HEK293 (cell line): Measurements from ENCODE around the gene MUC20.

ENCODE experiments used
- CTCF ChIA-PET: fragments of 350-600 bp; formaldehyde crosslinking; extraction: SDS; loops from one replicate; lab custom pipeline; 2021; ENCODE audit warnings: antibody characterized with exemption; lab: Yijun Ruan, JAX
- POLR2A ChIA-PET: fragments of 300-600 bp; formaldehyde crosslinking; extraction: SDS; loops from one replicate; lab custom pipeline; 2020; ENCODE audit warnings: antibody characterized with exemption, inconsistent platforms; lab: Yijun Ruan, JAX
- H3K27ac ChIP-seq: fragments of 200-500 bp; sonication (Bioruptor generic); 2 replicates; pipeline ENCODE4 v1.5.1; 2014; ENCODE audit warnings: low read depth, low read length, control low read depth, inconsistent platforms; ENCODE audit errors: extremely low read depth
- H3K36me3 ChIP-seq, 2 experiments: fragments of 200-500 bp in 1 of 2; sonication (Bioruptor generic) in 1 of 2; 1 replicate in 1 of 2; 2 replicates in 1 of 2; pipeline ENCODE4 v1.5.1; 2014 to 2017; ENCODE audit warnings: inconsistent platforms in 2 of 2, low read length in 2 of 2; ENCODE audit not compliant: control insufficient read depth in 2 of 2, insufficient read depth in 1 of 2
- H3K4me1 ChIP-seq: fragments of 200-500 bp; sonication (Bioruptor generic); 2 replicates; pipeline ENCODE4 v1.5.1; 2014; ENCODE audit warnings: mild to moderate bottlenecking, low read length, inconsistent platforms; ENCODE audit not compliant: control insufficient read depth, insufficient read depth
- H3K4me3 ChIP-seq: 2 replicates; pipeline ENCODE4 v1.5.1; 2011; ENCODE audit warnings: low read depth, mild to moderate bottlenecking, control low read depth, low read length, moderate library complexity
- H3K9me3 ChIP-seq: fragments of 200-500 bp; sonication (Bioruptor generic); 2 replicates; pipeline ENCODE4 v1.5.1; 2014; ENCODE audit warnings: low read depth, low read length, inconsistent platforms; ENCODE audit not compliant: control insufficient read depth, insufficient read depth
- FEZF1 ChIP-seq: fragments of 450-650 bp; formaldehyde crosslinking; IDR thresholded peaks from 2 replicates; pipeline ENCODE4 v1.5.1; 2016; ENCODE audit warnings: missing biosample characterization, missing genetic modification characterization
- HOXC10 ChIP-seq: sonication (generic); formaldehyde crosslinking; IDR thresholded peaks from 2 replicates; pipeline ENCODE4 v1.8.1; 2023; ENCODE audit warnings: mild to moderate bottlenecking, missing genetic modification reagents
- KLF1 ChIP-seq: fragments of 450-650 bp; formaldehyde crosslinking; IDR thresholded peaks from 2 replicates; pipeline ENCODE4 v1.5.1; 2016; ENCODE audit warnings: missing biosample characterization, missing genetic modification characterization
- KLF10 ChIP-seq: fragments of 450-650 bp; IDR thresholded peaks from 2 replicates; pipeline ENCODE4 v1.5.1; 2018; ENCODE audit warnings: missing biosample characterization, mild to moderate bottlenecking, missing genetic modification characterization
- KLF8 ChIP-seq: fragments of 450-650 bp; formaldehyde crosslinking; IDR thresholded peaks from 2 replicates; pipeline ENCODE4 v1.5.1; 2016; ENCODE audit warnings: missing biosample characterization, missing genetic modification characterization
- RBAK ChIP-seq: fragments of 450-650 bp; formaldehyde crosslinking; IDR thresholded peaks from 2 replicates; pipeline ENCODE4 v1.5.1; 2016; ENCODE audit warnings: missing biosample characterization, missing genetic modification characterization
- ZFP37 ChIP-seq: fragments of 450-650 bp; formaldehyde crosslinking; IDR thresholded peaks from 2 replicates; pipeline ENCODE4 v1.5.1; 2016; ENCODE audit warnings: missing biosample characterization, missing genetic modification characterization
- ZFP69B ChIP-seq: fragments of 450-650 bp; formaldehyde crosslinking; IDR thresholded peaks from 2 replicates; pipeline ENCODE4 v1.5.1; 2016; ENCODE audit warnings: missing biosample characterization, missing genetic modification characterization
- ZNF132 ChIP-seq: fragments of 450-650 bp; formaldehyde crosslinking; IDR thresholded peaks from 2 replicates; pipeline ENCODE4 v1.5.1; 2017; ENCODE audit warnings: missing biosample characterization, missing genetic modification characterization, borderline replicate concordance
- ZNF155 ChIP-seq: fragments of 450-650 bp; formaldehyde crosslinking; IDR thresholded peaks from 2 replicates; pipeline ENCODE4 v1.5.1; 2016; ENCODE audit warnings: missing biosample characterization, missing genetic modification characterization
- ZNF174 ChIP-seq: fragments of 450-650 bp; formaldehyde crosslinking; IDR thresholded peaks from 2 replicates; pipeline ENCODE4 v1.5.0; 2017; ENCODE audit warnings: missing biosample characterization, mild to moderate bottlenecking, missing genetic modification characterization
- ZNF214 ChIP-seq: fragments of 450-650 bp; formaldehyde crosslinking; IDR thresholded peaks from 2 replicates; pipeline ENCODE4 v1.5.1; 2017; ENCODE audit warnings: missing biosample characterization, mild to moderate bottlenecking, missing genetic modification characterization, borderline replicate concordance
- ZNF292 ChIP-seq: fragments of 450-650 bp; formaldehyde crosslinking; IDR thresholded peaks from 2 replicates; pipeline ENCODE4 v1.5.1; 2016; ENCODE audit warnings: low read depth, missing biosample characterization, missing genetic modification characterization, borderline replicate concordance
- ZNF366 ChIP-seq: fragments of 450-650 bp; formaldehyde crosslinking; conservative IDR thresholded peaks from 2 replicates; pipeline ENCODE4 v1.5.1; 2016; ENCODE audit warnings: missing biosample characterization, missing genetic modification characterization
- ZNF433 ChIP-seq: fragments of 450-650 bp; formaldehyde crosslinking; IDR thresholded peaks from 2 replicates; pipeline ENCODE4 v1.5.1; 2016; ENCODE audit warnings: missing biosample characterization, missing genetic modification characterization, low read depth
- ZNF48 ChIP-seq: fragments of 450-650 bp; formaldehyde crosslinking; IDR thresholded peaks from 2 replicates; pipeline ENCODE4 v1.5.1; 2016; ENCODE audit warnings: missing biosample characterization, missing genetic modification characterization
- ZNF560 ChIP-seq: fragments of 450-650 bp; formaldehyde crosslinking; IDR thresholded peaks from 2 replicates; pipeline ENCODE4 v1.5.1; 2017; ENCODE audit warnings: missing biosample characterization, missing genetic modification characterization, borderline replicate concordance
- ZNF596 ChIP-seq: fragments of 450-650 bp; IDR thresholded peaks from 2 replicates; pipeline ENCODE4 v1.5.0; 2018; ENCODE audit warnings: missing biosample characterization, mild to moderate bottlenecking, missing genetic modification characterization, moderate library complexity
- ZNF621 ChIP-seq: fragments of 450-650 bp; formaldehyde crosslinking; IDR thresholded peaks from 2 replicates; pipeline ENCODE4 v1.5.1; 2017; ENCODE audit warnings: missing biosample characterization, missing genetic modification characterization
- ZNF792 ChIP-seq: fragments of 450-650 bp; formaldehyde crosslinking; IDR thresholded peaks from 2 replicates; pipeline ENCODE4 v1.5.1; 2016; ENCODE audit warnings: missing biosample characterization, missing genetic modification characterization
- ZNF830 ChIP-seq: fragments of 450-650 bp; IDR thresholded peaks from 2 replicates; pipeline ENCODE4 v1.5.0; 2018; ENCODE audit warnings: missing biosample characterization, missing genetic modification characterization, low read depth, mild to moderate bottlenecking, moderate library complexity
- TF ChIP-seq, protein P1 (sequence below): fragments of 450-650 bp; formaldehyde crosslinking; IDR thresholded peaks from 2 replicates; pipeline ENCODE4 v1.5.1; 2016; ENCODE audit warnings: missing biosample characterization, missing genetic modification characterization, borderline replicate concordance
- TF ChIP-seq, protein P2 (sequence below): fragments of 450-650 bp; formaldehyde crosslinking; IDR thresholded peaks from 2 replicates; pipeline ENCODE4 v1.5.1; 2016; ENCODE audit warnings: missing biosample characterization, missing genetic modification characterization
- TF ChIP-seq, protein P3 (sequence below): fragments of 450-650 bp; formaldehyde crosslinking; IDR thresholded peaks from 2 replicates; pipeline ENCODE4 v1.5.1; 2016; ENCODE audit warnings: missing biosample characterization, missing genetic modification characterization
- TF ChIP-seq, protein P4 (sequence below): fragments of 450-650 bp; formaldehyde crosslinking; optimal IDR thresholded peaks from 2 replicates; pipeline ENCODE3; 2016; ENCODE audit warnings: missing biosample characterization, mild to moderate bottlenecking, missing genetic modification characterization

MUC20 gene

DNA sequence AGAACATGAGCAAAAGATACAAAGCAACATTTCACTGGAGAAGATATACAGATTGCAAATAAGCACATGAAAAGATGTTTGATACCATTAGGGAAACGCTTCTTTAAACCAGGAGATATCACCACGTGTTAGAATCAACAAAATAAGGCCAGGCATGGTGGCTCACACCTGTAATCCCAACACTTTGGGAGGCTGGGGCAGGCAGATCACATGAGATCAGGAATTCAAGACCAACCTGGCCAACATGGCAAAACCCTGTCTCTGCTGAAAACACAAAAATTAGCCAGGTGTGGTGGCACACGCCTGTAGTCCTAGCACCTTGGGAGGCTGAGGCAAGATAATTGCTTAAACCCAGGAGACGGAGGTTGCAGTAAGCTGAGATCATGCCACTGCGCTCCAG, 20.5 kb upstream of the MUC20 start (continued):
- TF ChIP-seq, protein P1, sequence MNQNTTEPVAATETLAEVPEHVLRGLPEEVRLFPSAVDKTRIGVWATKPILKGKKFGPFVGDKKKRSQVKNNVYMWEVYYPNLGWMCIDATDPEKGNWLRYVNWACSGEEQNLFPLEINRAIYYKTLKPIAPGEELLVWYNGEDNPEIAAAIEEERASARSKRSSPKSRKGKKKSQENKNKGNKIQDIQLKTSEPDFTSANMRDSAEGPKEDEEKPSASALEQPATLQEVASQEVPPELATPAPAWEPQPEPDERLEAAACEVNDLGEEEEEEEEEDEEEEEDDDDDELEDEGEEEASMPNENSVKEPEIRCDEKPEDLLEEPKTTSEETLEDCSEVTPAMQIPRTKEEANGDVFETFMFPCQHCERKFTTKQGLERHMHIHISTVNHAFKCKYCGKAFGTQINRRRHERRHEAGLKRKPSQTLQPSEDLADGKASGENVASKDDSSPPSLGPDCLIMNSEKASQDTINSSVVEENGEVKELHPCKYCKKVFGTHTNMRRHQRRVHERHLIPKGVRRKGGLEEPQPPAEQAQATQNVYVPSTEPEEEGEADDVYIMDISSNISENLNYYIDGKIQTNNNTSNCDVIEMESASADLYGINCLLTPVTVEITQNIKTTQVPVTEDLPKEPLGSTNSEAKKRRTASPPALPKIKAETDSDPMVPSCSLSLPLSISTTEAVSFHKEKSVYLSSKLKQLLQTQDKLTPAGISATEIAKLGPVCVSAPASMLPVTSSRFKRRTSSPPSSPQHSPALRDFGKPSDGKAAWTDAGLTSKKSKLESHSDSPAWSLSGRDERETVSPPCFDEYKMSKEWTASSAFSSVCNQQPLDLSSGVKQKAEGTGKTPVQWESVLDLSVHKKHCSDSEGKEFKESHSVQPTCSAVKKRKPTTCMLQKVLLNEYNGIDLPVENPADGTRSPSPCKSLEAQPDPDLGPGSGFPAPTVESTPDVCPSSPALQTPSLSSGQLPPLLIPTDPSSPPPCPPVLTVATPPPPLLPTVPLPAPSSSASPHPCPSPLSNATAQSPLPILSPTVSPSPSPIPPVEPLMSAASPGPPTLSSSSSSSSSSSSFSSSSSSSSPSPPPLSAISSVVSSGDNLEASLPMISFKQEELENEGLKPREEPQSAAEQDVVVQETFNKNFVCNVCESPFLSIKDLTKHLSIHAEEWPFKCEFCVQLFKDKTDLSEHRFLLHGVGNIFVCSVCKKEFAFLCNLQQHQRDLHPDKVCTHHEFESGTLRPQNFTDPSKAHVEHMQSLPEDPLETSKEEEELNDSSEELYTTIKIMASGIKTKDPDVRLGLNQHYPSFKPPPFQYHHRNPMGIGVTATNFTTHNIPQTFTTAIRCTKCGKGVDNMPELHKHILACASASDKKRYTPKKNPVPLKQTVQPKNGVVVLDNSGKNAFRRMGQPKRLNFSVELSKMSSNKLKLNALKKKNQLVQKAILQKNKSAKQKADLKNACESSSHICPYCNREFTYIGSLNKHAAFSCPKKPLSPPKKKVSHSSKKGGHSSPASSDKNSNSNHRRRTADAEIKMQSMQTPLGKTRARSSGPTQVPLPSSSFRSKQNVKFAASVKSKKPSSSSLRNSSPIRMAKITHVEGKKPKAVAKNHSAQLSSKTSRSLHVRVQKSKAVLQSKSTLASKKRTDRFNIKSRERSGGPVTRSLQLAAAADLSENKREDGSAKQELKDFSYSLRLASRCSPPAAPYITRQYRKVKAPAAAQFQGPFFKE (tag by site-specific recombination): no peak
- TF ChIP-seq ZNF292: no peak
- no peak for TF ChIP-seq RBAK (tag by site-specific recombination)
- TF ChIP-seq ZFP37 (tag by site-specific recombination): no peak
- TF ChIP-seq ZNF155 (tag by site-specific recombination): no peak
- TF ChIP-seq ZNF560: no peak
- TF ChIP-seq ZNF48 (tag by site-specific recombination): no peak
- TF ChIP-seq FEZF1 (tag by site-specific recombination): no peak
- no peak for TF ChIP-seq ZNF792 (tag by site-specific recombination)
- TF ChIP-seq ZNF214 (tag by site-specific recombination): no peak
- no peak for TF ChIP-seq KLF10
- TF ChIP-seq ZNF366 (tag by site-specific recombination): no peak
- TF ChIP-seq KLF1 (tag by site-specific recombination): no peak
- no peak for TF ChIP-seq ZNF132

DNA sequence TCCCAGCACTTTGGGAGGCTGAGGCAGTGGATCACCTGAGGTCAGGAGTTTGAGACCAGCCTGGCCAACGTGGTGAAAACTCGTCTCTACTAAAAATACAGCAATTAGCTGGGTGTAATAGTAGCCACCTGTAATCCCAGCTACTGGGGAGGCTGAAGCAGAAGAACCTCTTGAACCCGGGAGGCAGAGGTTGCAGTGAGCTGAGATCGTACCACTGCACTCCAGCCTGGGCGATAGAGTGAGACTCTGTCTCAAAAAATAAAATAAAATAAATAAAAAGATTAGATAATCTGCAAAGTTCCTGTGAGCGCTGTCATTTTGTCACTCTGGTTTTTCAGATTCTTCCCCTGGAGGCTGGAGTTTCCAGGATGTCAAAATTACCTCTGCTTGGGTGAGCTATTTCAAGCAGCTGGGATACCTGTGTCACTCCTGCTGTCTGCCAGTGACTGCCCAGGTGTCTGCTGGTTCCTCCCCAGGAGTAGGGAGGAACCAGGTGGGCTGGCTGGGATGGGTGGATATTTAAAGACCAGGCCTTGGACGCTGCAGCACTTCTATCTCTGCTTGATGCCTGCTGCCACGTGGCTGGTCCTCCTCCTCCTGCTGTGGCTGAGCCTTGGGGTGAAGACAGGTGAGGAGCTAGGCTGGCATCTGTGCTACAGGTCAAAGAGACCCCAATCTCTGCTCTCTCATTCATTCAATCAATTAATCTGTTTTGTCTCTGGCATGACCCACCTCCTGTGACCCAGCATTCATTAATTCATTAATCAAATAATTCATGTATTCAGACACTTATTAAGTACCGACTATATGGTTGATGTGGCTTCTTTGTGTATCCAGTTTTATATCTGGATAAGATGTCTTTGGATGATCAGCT, 19.5 kb upstream of the MUC20 start:
- H3K9me3 ChIP-seq: no peaks in the 10 kb centered on the region
- TF ChIP-seq ZNF621 (tag by site-specific recombination): no peak
- no peak for TF ChIP-seq KLF8 (tag by site-specific recombination)
- no peak for TF ChIP-seq ZNF596 (tag by site-specific recombination)
- TF ChIP-seq ZNF174 (tag by site-specific recombination): no peak
- no peak for TF ChIP-seq ZFP69B (tag by site-specific recombination)
- no peak for TF ChIP-seq ZNF830 (tag by site-specific recombination)
- no peak for TF ChIP-seq ZNF433 (tag by site-specific recombination)
- TF ChIP-seq, protein P2, sequence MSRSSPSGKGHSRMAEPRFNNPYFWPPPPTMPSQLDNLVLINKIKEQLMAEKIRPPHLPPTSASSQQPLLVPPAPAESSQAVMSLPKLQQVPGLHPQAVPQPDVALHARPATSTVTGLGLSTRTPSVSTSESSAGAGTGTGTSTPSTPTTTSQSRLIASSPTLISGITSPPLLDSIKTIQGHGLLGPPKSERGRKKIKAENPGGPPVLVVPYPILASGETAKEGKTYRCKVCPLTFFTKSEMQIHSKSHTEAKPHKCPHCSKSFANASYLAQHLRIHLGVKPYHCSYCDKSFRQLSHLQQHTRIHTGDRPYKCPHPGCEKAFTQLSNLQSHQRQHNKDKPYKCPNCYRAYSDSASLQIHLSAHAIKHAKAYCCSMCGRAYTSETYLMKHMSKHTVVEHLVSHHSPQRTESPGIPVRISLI (tag by site-specific recombination): no peak
- TF ChIP-seq ZNF560: no peak
- TF ChIP-seq, protein P3, sequence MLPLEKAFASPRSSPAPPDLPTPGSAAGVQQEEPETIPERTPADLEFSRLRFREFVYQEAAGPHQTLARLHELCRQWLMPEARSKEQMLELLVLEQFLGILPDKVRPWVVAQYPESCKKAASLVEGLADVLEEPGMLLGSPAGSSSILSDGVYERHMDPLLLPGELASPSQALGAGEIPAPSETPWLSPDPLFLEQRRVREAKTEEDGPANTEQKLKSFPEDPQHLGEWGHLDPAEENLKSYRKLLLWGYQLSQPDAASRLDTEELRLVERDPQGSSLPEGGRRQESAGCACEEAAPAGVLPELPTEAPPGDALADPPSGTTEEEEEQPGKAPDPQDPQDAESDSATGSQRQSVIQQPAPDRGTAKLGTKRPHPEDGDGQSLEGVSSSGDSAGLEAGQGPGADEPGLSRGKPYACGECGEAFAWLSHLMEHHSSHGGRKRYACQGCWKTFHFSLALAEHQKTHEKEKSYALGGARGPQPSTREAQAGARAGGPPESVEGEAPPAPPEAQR (tag by site-specific recombination): no peak
- TF ChIP-seq HOXC10 (CRISPR knock-in tag): no peak
- TF ChIP-seq, protein P4, sequence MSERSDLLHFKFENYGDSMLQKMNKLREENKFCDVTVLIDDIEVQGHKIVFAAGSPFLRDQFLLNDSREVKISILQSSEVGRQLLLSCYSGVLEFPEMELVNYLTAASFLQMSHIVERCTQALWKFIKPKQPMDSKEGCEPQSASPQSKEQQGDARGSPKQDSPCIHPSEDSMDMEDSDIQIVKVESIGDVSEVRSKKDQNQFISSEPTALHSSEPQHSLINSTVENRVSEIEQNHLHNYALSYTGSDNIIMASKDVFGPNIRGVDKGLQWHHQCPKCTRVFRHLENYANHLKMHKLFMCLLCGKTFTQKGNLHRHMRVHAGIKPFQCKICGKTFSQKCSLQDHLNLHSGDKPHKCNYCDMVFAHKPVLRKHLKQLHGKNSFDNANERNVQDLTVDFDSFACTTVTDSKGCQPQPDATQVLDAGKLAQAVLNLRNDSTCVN (tag by site-specific recombination): no peak
- TF ChIP-seq, all 188 proteins: peak for 0
- ChIA-PET POLR2A (no interaction called here), CTCF (no interaction called here)
- no peak overlapping the region for H3K27ac ChIP-seq
- no peak overlapping the region for H3K4me3 ChIP-seq
- H3K36me3 ChIP-seq: peaks cover 0 to 5% of the 10 kb centered on the region in 2 experiments; a peak in 1 of 3 replicates
- H3K4me1 ChIP-seq: no peaks in the 10 kb centered on the region
